ENCODE results near the gene NBPF3.
"Not testable (repeated sequence)": the region's sequence is repeated elsewhere in the genome, so short reads cannot be mapped to it uniquely, and the experiment has no call there.

Gene NBPF3

GRCh38 chr1:21511579-21512522 lies 71.9 kb downstream of the NBPF3 start:
- Histone ChIP-seq H3K4me3 (no peak overlapping the region), H3K27ac (peak overlapping the region in 5 of 21 experiments; percentile 35 to 55 (median 40))

GRCh38 chr1:21514245-21514644 lies 74.3 kb downstream of the NBPF3 start:
- Histone ChIP-seq H3K27ac (no peak overlapping the region), H3K4me3 (no peak overlapping the region)

GRCh38 chr1:21517161-21517589 lies 77.2 kb downstream of the NBPF3 start:
- Histone ChIP-seq H3K4me3 (no peak overlapping the region), H3K27ac (peak overlapping the region in 2 of 21 experiments; percentile 17 to 20)

- H3K27ac ChIP-seq: peak overlapping the region in 1 of 21 experiments; percentile 20
- H3K4me3 ChIP-seq: no peak overlapping the region
Observed at GRCh38 chr1:21517660-21518480, 77.9 kb downstream of the NBPF3 start.

- H3K4me3 ChIP-seq: no peak overlapping the region
- H3K27ac ChIP-seq: no peak overlapping the region
Observed at GRCh38 chr1:21518774-21519455, 79.0 kb downstream of the NBPF3 start.

- not testable (repeated sequence) for H3K4me3 ChIP-seq, H3K27ac ChIP-seq
Observed at GRCh38 chr1:21519486-21520070, 79.6 kb downstream of the NBPF3 start.

- Histone ChIP-seq H3K4me3 (no peak overlapping the region), H3K27ac (no peak overlapping the region)
Observed at GRCh38 chr1:21520899-21521716, 81.2 kb downstream of the NBPF3 start.

- H3K4me3 ChIP-seq: no peak overlapping the region
- H3K27ac ChIP-seq: no peak overlapping the region
Observed at GRCh38 chr1:21521717-21522060, 81.8 kb downstream of the NBPF3 start.

GRCh38 chr1:21522525-21523038 lies 82.6 kb downstream of the NBPF3 start:
- no peak overlapping the region for H3K4me3 ChIP-seq
- no peak overlapping the region for H3K27ac ChIP-seq

GRCh38 chr1:21523297-21523813 lies 83.4 kb downstream of the NBPF3 start:
- Histone ChIP-seq H3K4me3 (no peak overlapping the region), H3K27ac (no peak overlapping the region)

GRCh38 chr1:21524220-21524619 lies 84.3 kb downstream of the NBPF3 start:
- Histone ChIP-seq H3K4me3 (no peak overlapping the region), H3K27ac (no peak overlapping the region)

GRCh38 chr1:21524686-21525339 lies 84.9 kb downstream of the NBPF3 start:
- H3K27ac ChIP-seq: peak overlapping the region in 1 of 21 experiments; percentile 58

GRCh38 chr1:21525340-21525717 lies 85.4 kb downstream of the NBPF3 start:
- Histone ChIP-seq H3K4me3 (no peak overlapping the region), H3K27ac (no peak overlapping the region)

More at GRCh38 chr1:21524686-21525339, 84.9 kb downstream of the NBPF3 start:
- H3K4me3 ChIP-seq: no peak overlapping the region

GRCh38 chr1:21526441-21526840 lies 86.5 kb downstream of the NBPF3 start:
- H3K27ac ChIP-seq: no peak overlapping the region
- no peak overlapping the region for H3K4me3 ChIP-seq

GRCh38 chr1:21530368-21531016 lies 90.6 kb downstream of the NBPF3 start:
- Histone ChIP-seq H3K4me3 (no peak overlapping the region), H3K27ac (no peak overlapping the region)

GRCh38 chr1:21531241-21531640 lies 91.3 kb downstream of the NBPF3 start:
- Histone ChIP-seq H3K27ac (no peak overlapping the region), H3K4me3 (no peak overlapping the region)

GRCh38 chr1:21532496-21532895 lies 92.6 kb downstream of the NBPF3 start:
- Histone ChIP-seq H3K4me3 (no peak overlapping the region), H3K27ac (no peak overlapping the region)
